Measurements from ENCODE around the gene TTLL10.

The TTLL10 gene

DNA sequence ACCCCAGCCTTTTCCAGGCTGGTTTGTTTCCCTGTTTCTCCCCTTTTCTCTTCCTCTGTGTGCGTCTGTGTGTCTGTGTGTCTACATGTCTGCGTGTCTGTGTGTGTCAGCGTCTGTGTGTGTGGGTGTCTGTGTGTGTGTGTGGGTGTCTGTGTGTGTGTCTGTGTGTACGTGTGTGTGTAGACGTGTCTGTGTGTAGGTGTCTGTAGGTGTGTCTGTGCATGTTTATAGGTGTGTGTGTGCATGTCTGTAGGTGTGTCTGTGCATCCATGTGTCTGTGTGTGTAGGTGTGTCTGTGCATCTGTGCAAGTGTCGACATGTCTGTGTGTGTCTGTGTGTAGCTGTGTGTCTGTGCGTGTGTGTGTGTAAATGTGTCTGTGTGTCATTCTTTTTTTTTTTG lies 3.3 kb downstream of the TTLL10 start:
- FAIRE-seq (no peak), DNase-seq (ENCODE audit: insufficient read length, low spot score) (no peak)
- TF ChIP-seq, protein P1, sequence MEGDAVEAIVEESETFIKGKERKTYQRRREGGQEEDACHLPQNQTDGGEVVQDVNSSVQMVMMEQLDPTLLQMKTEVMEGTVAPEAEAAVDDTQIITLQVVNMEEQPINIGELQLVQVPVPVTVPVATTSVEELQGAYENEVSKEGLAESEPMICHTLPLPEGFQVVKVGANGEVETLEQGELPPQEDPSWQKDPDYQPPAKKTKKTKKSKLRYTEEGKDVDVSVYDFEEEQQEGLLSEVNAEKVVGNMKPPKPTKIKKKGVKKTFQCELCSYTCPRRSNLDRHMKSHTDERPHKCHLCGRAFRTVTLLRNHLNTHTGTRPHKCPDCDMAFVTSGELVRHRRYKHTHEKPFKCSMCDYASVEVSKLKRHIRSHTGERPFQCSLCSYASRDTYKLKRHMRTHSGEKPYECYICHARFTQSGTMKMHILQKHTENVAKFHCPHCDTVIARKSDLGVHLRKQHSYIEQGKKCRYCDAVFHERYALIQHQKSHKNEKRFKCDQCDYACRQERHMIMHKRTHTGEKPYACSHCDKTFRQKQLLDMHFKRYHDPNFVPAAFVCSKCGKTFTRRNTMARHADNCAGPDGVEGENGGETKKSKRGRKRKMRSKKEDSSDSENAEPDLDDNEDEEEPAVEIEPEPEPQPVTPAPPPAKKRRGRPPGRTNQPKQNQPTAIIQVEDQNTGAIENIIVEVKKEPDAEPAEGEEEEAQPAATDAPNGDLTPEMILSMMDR (IDR thresholded peaks at IDR 0.05; ENCODE audit: insufficient read depth, missing control alignments): no peak

DNA sequence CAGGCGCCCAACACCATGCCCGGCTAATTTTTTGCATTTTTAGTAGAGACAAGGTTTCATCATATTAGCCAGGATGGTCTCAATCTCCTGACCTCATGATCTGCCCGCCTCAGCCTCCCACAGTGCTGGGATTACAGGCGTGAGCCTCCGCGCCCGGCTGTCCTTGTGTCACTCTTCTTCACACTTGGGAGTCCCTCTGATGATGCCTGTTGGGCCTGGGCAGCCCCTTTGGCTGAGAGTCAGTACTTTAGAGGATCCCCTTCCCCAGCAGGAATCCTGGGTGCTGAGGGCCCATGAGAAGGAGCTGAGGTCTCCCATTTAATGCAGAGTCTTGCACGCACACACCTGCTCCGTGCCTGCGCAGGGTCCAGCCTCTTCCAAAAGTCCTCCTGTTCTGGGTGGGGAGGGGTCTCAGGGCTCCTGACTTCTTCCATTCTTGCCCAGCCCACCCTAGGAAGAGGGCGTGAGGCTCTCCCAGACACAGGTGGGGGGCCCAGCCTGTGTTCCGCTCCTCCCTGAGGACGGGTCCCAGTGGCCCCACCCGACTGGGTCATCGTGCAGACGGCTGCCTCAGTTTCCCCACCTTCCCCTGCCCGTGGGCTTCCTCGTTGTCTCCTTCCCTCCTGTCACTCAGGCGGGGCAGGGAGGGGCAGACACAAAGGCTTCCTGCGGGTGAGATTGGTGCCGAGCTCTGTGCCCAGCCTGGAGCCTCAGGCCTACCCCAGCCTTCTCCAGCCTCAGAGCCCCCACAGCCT lies 3.9 kb downstream of the TTLL10 start:
- TF ChIP-seq, protein P1 (IDR thresholded peaks at IDR 0.05; ENCODE audit: insufficient read depth, missing control alignments): no peak
- DNase-seq (ENCODE audit: insufficient read length, low spot score) (no peak), FAIRE-seq (no peak)

DNA sequence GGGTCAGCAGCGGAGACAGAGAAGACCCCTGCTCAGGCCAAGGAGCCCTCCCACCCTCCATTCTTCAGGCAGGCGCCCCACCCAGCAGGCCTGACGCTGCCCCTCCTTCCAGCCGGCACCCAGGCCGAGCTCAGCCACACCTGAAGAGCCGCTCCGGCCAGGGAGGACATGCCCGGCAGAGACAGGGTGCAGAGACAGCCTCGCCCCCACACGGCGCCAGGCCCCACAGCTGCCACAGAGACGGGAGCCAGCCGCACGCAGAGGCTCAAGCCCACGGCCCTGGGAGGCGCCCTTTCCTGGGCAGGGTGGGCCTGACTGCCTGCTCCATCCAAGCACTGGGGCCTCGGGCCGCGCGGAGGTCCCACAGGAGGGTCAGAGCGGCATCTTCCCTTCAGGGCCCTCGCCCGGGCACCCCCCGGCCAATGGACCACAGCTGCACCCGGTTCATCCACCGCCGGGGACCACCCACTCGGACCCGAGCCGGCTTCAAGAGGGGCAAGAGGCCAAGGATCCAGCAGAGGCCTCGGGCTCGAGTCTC lies 5.2 kb downstream of the TTLL10 start:
- TF ChIP-seq, protein P1 (IDR thresholded peaks at IDR 0.05; ENCODE audit: insufficient read depth, missing control alignments): no peak
- no peak for DNase-seq (ENCODE audit: insufficient read length, low spot score)
- FAIRE-seq: no peak

DNA sequence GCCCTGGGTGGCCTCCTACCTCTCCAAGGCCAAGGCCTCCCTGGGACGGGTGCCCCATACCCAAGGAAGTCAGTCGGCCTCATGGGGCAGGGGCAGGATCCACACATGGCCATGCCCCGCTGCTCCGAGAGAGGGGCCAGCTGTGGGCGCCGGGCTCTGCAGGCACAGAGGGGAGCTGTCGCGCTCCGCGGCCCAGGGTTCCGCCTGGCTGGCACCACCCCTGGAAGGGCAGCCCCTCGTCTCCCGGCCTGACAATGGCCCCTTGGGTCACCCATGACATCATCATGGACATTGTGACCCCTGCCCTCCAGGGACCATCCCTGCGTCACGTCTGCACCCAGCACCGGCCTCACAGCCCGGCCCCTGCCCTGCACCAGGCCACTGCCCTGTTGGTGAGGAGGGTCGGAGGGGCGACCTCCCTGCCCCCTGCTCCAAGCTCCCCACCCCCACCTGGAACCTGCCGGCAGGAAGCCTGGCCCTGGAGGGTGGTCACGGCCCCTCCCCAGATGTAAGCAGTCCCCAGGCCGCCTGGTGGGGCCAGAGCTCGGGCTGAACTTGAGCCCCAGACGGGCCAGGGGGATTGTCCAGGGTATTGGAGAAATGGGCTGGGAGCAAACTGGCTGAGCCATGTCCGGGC lies 5.8 kb downstream of the TTLL10 start:
- DNase-seq (ENCODE audit: insufficient read length, low spot score): no peak
- TF ChIP-seq, protein P1 (IDR thresholded peaks at IDR 0.05; ENCODE audit: insufficient read depth, missing control alignments): no peak
- no peak for FAIRE-seq

DNA sequence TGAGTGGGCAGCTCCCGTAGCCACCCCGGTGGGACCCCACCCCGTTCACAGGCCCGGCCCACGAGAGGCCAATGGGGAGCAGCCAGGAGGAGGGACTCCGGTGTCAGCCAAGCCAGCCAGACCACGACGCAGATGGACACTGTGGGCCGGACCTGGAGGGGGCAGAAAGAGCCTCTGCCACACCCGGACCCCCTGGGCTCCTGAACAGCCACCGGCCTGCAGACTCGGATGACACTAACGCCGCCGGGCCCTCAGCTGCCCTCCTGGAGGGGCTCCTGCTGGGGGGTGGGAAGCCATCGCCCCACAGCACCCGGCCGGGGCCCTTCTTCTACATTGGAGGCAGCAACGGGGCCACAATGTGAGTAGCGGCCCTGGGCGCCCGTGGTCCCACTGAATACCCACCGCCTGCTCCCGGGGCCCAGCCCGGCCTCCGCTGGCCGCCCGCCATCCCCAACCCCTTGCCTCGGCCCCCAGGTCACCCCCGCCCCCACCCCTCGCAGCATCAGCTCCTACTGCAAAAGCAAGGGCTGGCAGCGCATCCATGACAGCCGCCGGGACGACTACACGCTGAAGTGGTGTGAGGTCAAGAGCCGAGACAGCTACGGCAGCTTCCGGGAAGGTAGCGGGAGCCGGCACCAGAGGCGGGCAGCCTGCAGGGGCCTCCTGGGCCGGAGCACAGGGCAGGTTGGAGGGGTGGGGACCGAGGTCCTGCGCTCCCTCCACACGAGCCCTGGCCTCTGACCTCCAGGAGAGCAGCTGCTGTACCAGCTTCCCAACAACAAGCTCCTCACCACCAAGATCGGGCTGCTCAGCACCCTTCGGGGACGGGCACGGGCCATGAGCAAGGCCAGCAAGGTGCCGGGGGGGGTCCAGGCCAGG lies 6.5 kb downstream of the TTLL10 start:
- TF ChIP-seq, protein P1 (IDR thresholded peaks at IDR 0.05; ENCODE audit: insufficient read depth, missing control alignments): no peak
- FAIRE-seq (no peak), DNase-seq (ENCODE audit: insufficient read length, low spot score) (no peak)

DNA sequence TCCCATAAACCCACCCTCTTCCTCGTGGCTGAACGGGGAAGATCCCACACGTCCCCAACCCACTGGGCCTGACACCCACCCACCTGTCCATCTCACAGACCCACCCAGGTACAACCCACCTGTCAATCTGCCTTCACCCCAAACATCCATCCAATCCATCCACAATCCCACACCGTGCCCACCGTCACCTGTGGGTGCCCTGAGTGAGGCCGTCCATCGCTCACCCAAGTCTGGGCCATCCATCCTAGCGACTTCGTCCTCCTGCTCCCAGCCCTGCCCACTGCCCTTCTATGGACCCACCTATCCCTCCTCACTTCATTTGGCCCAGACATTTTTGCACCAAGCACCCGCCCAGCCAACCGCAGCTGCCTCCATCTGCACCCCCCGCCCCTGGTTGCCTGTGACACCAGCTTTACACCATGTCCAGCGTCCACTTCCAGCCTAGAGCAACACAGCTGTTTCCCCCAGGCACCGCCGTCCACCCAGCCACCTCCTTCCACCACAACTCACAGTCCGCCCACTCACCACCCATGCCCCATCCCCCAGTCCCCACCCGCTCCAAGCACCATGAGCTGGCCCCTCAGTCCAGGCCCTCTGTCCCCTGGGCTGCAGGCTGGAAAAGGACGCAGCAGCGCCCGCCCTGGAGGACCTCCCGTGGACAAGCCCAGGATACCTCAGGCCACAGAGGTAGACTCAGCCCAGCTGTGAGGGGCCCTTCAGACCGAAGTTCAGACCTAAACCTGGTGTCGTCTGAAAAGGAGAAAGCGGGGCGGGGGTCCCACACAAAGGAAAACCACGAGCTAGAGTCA lies 7.7 kb downstream of the TTLL10 start:
- DNase-seq (ENCODE audit: insufficient read length, low spot score) (no peak), FAIRE-seq (no peak)
- TF ChIP-seq, protein P1 (IDR thresholded peaks at IDR 0.05; ENCODE audit: insufficient read depth, missing control alignments): no peak

Measured in D721Med (cell line).